ENCODE results near the gene FGF6. TPM values are rescaled to one million over a fixed set of nuclear protein-coding genes. Genes with fewer than 3 reads are reported as not detected.

Gene FGF6
- total RNA-seq, 1 experiment from 2014 or later: not detected

- Histone ChIP-seq H3K4me2 (no peak overlapping the region), H2AFZ (no peak overlapping the region), H3F3A (ENCODE audit: insufficient read depth, low read depth) (no peaks in the 10 kb centered on the region), H4K20me1 (ENCODE audit: insufficient read depth) (no peaks in the 10 kb centered on the region), H3K9me2 (ENCODE audit: insufficient read depth) (no peaks in the 10 kb centered on the region; the same call in 1 of the 2 replicates), H3K27me3 (ENCODE audit: insufficient read depth, low read depth) (peaks cover 99% of the 10 kb centered on the region), H3K4me1 (replicated peaks; ENCODE audit: insufficient read depth) (no peaks in the 10 kb centered on the region), H3K4me3 (no peak overlapping the region), H3K9me3 (ENCODE audit: insufficient read depth, low read depth) (no peaks in the 10 kb centered on the region), H3K79me2 (ENCODE audit: low read depth) (no peaks in the 10 kb centered on the region), H3K36me3 (ENCODE audit: low read depth) (no peaks in the 10 kb centered on the region), H3K27ac (no peak overlapping the region)
- ChIA-PET POLR2A (ENCODE audit: unreplicated experiment) (no interaction called here), CTCF (no interaction called here)
- intact Hi-C loops (cut with micrococcal nuclease; ENCODE audit: unreplicated experiment): no loop called here
- no peak for TF ChIP-seq EZH2 (IDR thresholded peaks at IDR 0.05; ENCODE audit: low read depth)
- TF ChIP-seq, protein P1, sequence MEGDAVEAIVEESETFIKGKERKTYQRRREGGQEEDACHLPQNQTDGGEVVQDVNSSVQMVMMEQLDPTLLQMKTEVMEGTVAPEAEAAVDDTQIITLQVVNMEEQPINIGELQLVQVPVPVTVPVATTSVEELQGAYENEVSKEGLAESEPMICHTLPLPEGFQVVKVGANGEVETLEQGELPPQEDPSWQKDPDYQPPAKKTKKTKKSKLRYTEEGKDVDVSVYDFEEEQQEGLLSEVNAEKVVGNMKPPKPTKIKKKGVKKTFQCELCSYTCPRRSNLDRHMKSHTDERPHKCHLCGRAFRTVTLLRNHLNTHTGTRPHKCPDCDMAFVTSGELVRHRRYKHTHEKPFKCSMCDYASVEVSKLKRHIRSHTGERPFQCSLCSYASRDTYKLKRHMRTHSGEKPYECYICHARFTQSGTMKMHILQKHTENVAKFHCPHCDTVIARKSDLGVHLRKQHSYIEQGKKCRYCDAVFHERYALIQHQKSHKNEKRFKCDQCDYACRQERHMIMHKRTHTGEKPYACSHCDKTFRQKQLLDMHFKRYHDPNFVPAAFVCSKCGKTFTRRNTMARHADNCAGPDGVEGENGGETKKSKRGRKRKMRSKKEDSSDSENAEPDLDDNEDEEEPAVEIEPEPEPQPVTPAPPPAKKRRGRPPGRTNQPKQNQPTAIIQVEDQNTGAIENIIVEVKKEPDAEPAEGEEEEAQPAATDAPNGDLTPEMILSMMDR (conservative IDR thresholded peaks at IDR 0.05): no peak
- no TSS peak for BruUV-seq (replicated peaks)
- peak in 1 of 2 experiments; percentile 22 for DNase-seq
Measured at GRCh38 chr12:4444031-4444430, 1.6 kb downstream of the FGF6 start.

GRCh38 chr12:4443616-4444015 lies 2.0 kb downstream of the FGF6 start:
- intact Hi-C loops (cut with micrococcal nuclease; ENCODE audit: unreplicated experiment): no loop called here
- no peaks in the 10 kb centered on the region for H3K9me3 ChIP-seq (ENCODE audit: insufficient read depth, low read depth)
- peaks cover 99% of the 10 kb centered on the region for H3K27me3 ChIP-seq (ENCODE audit: insufficient read depth, low read depth)
- no peaks in the 10 kb centered on the region for H3K4me1 ChIP-seq (replicated peaks; ENCODE audit: insufficient read depth)
- no peak overlapping the region for H2AFZ ChIP-seq
- H3K36me3 ChIP-seq (ENCODE audit: low read depth): no peaks in the 10 kb centered on the region
- BruUV-seq (replicated peaks): no TSS peak
- no peak overlapping the region for H3K4me2 ChIP-seq
- no peak overlapping the region for H3K4me3 ChIP-seq
- no peaks in the 10 kb centered on the region for H4K20me1 ChIP-seq (ENCODE audit: insufficient read depth)
- POLR2A ChIA-PET (ENCODE audit: unreplicated experiment): no interaction called here
- H3K9me2 ChIP-seq (ENCODE audit: insufficient read depth): no peaks in the 10 kb centered on the region; the same call in 1 of the 2 replicates
- no peaks in the 10 kb centered on the region for H3F3A ChIP-seq (ENCODE audit: insufficient read depth, low read depth)
- no peaks in the 10 kb centered on the region for H3K79me2 ChIP-seq (ENCODE audit: low read depth)
- TF ChIP-seq, protein P1 (conservative IDR thresholded peaks at IDR 0.05): no peak
- no peak for TF ChIP-seq EZH2 (IDR thresholded peaks at IDR 0.05; ENCODE audit: low read depth)
- no peak overlapping the region for H3K27ac ChIP-seq
- CTCF ChIA-PET: no interaction called here
- DNase-seq: peak in 1 of 2 experiments; percentile 3

GRCh38 chr12:4441355-4442335 lies 4.0 kb downstream of the FGF6 start:
- Histone ChIP-seq H3K27ac (no peak overlapping the region), H2AFZ (no peak overlapping the region), H3K27me3 (ENCODE audit: insufficient read depth, low read depth) (peaks cover 97% of the 10 kb centered on the region), H3K4me1 (replicated peaks; ENCODE audit: insufficient read depth) (no peaks in the 10 kb centered on the region), H4K20me1 (ENCODE audit: insufficient read depth) (no peaks in the 10 kb centered on the region), H3F3A (ENCODE audit: insufficient read depth, low read depth) (no peaks in the 10 kb centered on the region), H3K4me2 (no peak overlapping the region), H3K36me3 (ENCODE audit: low read depth) (no peaks in the 10 kb centered on the region), H3K9me3 (ENCODE audit: insufficient read depth, low read depth) (no peaks in the 10 kb centered on the region), H3K4me3 (no peak overlapping the region), H3K9me2 (ENCODE audit: insufficient read depth) (no peaks in the 10 kb centered on the region), H3K79me2 (ENCODE audit: low read depth) (no peaks in the 10 kb centered on the region)
- intact Hi-C loops (cut with micrococcal nuclease; ENCODE audit: unreplicated experiment): no loop called here
- ChIA-PET POLR2A (ENCODE audit: unreplicated experiment) (no interaction called here), CTCF (no interaction called here)
- DNase-seq: no peak
- TF ChIP-seq, protein P1 (conservative IDR thresholded peaks at IDR 0.05): no peak
- TF ChIP-seq EZH2 (IDR thresholded peaks at IDR 0.05; ENCODE audit: low read depth): no peak
- BruUV-seq (replicated peaks): no TSS peak
